Activated CD4-positive, alpha-beta T cell treated with anti-CD3 and anti-CD28 coated beads, Interleukin-2, amount 50 U/mL, for 16 hours (primary cell): ENCODE results near the gene SV2C.
"Not testable (repeated sequence)": the region's sequence is repeated elsewhere in the genome, so short reads cannot be mapped to it uniquely, and the experiment has no call there.

Source experiments
- DNase-seq: peaks from one replicate; pipeline ENCODE4 v3.0.0-alpha.2; 2020

The SV2C gene, protein sequence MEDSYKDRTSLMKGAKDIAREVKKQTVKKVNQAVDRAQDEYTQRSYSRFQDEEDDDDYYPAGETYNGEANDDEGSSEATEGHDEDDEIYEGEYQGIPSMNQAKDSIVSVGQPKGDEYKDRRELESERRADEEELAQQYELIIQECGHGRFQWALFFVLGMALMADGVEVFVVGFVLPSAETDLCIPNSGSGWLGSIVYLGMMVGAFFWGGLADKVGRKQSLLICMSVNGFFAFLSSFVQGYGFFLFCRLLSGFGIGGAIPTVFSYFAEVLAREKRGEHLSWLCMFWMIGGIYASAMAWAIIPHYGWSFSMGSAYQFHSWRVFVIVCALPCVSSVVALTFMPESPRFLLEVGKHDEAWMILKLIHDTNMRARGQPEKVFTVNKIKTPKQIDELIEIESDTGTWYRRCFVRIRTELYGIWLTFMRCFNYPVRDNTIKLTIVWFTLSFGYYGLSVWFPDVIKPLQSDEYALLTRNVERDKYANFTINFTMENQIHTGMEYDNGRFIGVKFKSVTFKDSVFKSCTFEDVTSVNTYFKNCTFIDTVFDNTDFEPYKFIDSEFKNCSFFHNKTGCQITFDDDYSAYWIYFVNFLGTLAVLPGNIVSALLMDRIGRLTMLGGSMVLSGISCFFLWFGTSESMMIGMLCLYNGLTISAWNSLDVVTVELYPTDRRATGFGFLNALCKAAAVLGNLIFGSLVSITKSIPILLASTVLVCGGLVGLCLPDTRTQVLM

GRCh38 chr5:76082772-76083554 lies at the start of gene SV2C:
Gene SV2C, plus strand, starts transcription at chr5:76083383. Its CDS starts 48,368 bp downstream, at chr5:76131751.
- peak; percentile 46 for DNase-seq

DNA sequence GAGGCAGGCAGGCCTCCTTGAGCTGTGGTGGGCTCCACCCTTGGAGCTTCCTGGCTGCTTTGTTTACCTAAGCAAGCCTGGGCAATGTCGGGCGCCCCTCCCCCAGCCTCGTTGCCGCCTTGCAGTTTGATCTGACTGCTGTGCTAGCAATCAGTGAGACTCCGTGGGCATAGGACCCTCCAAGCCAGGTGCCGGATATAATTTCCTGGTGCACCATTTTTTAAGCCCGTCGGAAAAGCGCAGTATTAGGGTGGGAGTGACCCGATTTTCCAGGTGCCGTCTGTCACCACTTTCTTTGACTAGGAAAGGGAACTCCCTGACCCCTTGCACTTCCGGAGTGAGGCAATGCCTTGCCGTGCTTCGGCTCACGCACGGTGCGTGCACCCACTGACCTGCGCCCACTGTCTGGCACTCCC lies 45.4 kb upstream of the SV2C start:
- not testable (repeated sequence) for DNase-seq

- DNase-seq = no peak
Measured at GRCh38 chr5:76038212-76038611, 45.0 kb upstream of the SV2C start.

DNA sequence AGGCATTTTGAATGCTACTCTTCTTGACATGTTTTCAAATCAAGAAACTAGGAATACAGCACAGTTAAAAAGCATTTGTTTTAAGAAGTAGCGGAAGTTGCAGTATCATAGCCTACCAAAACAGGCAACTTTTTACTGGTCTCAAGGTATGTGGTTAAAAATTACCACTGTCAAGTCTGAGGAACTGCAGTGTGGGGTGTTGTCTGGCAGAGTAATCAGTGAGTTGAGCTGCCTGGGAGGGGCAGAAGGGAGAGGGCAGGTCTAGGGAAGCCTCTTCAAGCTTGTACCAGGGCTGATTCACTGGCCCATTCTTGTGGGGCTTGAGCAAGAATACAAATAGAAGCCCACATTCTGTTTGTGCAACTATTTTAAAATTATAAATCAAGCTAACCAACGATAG lies 42.4 kb upstream of the SV2C start:
- DNase-seq = no peak

DNA sequence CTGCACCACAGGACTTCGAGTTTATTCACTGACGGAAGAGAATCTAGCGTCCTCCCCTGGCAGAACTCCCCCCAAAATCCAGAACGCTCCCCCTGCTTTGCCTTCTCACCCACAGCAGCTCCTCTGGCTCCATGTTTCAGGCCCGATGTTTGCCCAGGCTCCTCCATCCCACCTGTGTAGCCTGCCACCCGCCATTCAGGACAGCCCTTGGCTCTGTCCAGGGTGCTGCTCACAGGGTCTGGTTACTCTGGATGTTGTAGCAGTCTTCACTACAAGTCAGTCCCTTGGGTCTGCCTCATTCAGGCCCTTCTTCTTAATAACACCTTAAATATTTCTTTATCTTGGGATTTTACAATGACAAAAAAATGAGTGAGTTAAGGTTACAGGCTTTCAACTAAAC lies 41.3 kb upstream of the SV2C start:
- no peak for DNase-seq

DNA sequence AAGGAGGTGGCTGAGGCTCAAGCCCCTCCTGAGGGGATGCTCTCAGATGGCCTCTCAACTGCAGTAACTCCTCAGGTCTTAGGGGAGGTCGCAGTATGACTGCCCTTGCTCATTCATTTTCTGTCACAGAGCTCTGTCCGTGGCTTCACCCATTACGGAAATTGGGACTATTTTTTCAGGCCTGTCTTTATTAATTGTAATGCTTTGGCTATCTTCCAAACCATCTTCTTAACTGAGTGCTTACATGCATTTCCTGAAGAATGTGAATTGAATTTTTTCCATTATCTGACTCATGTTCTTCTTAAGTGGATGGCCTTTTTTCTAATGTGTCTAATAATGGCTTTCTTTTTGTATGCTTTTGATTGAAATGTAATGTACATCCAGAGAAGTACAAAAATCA lies 36.4 kb upstream of the SV2C start:
- no peak for DNase-seq

DNA sequence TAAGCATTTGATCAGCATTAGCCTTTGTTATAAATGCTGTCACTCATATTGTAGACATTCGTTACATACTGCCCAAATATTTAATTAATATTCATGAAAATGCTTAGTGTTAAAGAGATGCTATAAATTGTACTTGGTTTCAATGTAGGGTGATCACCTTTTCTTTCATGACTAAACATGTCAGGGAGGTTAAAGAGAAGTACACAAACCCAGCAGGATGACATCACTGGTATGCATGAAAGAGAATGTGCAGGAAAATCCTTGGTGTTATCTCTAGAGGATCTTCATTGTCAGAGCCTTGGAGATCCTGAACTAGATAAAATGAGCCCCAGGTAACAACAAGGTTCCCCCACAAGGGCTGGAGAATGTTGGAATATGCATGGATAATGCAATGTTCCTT lies 33.0 kb upstream of the SV2C start:
- DNase-seq = no peak

GRCh38 chr5:76062502-76063041 lies 20.6 kb upstream of the SV2C start:
- DNase-seq = no peak

- DNase-seq = no peak
Measured at GRCh38 chr5:76065258-76065657, 17.9 kb upstream of the SV2C start.

GRCh38 chr5:76069061-76069735 lies 14.0 kb upstream of the SV2C start:
- no peak for DNase-seq

DNA sequence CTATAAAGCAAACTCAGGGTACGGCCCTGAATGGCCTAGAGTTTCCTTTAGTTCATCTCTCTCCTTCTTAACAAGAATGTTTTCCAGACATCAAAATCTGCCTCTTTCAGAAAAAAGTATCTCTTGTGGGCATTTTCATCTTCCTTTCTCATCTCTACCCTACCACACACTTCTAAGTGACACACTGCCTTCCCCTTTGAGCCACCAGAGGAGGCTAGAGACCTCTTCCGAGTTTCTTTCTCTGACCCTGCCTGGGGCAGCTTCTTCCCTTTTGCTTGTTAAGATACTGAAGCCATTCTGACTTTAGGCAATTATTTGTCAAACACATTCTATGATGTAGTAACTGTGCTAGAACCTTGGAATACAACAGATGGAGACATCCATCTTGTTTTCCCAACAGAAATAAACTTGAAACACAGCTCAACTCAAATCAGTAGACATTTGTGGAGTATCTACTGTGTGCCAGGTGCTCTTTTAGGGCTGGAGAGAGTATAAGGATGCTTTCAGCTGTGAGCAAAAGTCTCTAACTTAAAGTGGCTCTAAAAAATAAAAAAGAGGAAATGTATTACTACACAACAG lies 8.6 kb upstream of the SV2C start:
- DNase-seq = peak; percentile 44

DNA sequence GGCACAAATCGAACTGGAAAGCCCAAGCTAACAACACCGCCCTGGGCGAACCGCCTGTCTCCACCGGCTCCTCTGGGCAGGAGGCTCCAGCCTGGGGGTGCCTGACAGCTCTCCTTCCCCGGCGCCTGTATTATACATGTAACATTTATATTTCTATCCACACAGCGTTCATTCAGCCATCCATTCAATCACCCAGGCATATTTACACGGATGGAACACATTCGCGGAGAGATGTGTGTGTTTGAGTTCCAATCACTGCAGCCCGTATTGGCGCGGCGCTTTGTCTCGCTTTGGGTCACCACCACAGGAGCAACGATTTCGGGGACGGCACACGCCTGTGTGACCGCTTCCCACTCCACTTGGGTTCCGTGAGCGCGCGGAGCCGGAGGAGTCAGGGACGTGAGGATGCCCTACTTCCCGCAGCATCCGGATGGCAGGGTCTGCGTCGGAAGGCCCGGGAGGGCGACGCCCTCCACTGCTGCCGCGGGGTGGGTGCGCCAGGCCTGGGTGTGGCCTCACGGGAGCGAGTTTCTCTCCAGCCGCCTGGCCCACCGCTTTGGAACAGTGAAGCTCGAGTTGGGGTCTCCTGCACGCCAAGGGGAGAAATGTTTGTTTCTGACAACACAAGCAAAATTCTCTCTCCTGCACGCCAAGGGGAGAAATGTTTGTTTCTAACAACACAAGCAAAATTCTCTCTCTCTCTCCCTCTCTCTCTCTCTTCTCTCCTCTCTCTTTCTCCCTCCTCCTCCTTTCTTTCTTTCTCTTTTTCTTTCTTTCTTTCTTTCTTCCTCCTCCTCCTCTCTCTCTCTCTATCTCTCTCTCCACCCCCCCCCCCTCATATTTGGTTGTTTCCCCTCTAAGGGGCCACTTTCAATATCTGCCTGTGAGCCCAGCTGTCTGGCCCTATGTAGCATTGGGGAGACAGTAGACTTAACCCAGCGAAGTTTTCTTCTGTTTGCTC lies 1.1 kb upstream of the SV2C start:
- DNase-seq = no peak

- no peak for DNase-seq
Measured at GRCh38 chr5:76083555-76084495, 642 bp downstream of the SV2C start.

- no peak for DNase-seq
Measured at GRCh38 chr5:76084496-76085242, 1.5 kb downstream of the SV2C start.

DNA sequence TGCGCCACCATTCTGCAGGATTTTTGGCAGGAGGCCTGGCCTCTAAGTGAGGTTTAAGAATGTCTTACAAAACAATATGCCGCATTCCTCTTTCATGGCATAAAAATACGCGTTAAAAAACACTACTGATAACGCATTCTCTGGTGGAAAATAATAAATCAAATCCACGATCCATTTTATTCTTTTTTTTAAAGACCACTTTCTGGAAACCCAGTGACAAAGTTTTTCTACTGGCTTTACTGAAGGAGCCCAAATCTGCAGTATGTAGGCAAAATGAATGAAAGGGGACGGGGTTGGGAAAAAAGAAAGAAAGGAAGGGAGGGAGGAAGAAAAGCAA lies 2.0 kb downstream of the SV2C start:
- no peak for DNase-seq

GRCh38 chr5:76086095-76086494 lies 2.9 kb downstream of the SV2C start:
- no peak for DNase-seq

- DNase-seq = not testable (repeated sequence)
Measured at GRCh38 chr5:76089156-76089555, 6.0 kb downstream of the SV2C start.

DNA sequence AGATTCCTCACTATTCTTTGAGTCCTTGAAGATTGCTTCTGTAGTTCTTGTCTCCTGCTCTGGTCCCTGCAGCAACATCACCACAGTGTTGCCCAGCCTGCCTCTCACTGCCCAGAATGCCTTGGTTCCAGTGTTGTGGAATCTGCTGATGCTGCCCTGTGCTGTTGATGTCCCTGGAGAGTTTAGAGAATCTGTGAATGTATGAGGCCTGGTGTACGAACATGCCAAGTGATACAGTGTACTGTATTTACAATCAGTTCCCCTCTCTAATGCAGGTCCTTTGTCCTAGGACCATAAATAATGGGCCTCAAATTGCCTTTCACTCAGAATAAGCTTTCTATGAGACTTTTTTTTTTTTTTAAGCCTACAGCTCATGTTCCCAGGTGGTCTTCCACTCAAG lies 8.2 kb downstream of the SV2C start:
- no peak for DNase-seq

DNA sequence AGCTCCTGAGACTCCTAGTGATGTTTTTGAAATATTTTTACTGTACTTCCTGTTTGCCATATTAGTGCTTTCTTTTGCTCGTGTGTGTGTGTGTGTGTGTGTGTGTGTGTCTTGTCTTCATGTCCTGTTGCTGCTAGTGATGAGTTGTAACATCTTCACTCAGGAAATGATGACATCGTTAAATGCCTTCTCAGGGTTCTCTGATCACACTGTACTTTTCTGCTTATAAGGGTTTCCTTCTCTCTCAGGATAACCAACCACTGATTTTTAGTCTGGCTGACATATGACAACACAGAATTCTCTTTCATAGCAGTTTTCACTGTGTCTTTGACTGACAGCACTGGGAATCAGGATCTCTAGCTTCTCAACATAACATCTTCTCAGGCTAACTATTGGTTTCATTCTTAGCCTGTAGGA lies 16.1 kb downstream of the SV2C start:
- DNase-seq = peak; percentile 66
